OCI-LY3 (cell line): ENCODE measurements around the gene ARMC10.
"Not testable (repeated sequence)": the region's sequence is repeated elsewhere in the genome, so short reads cannot be mapped to it uniquely, and the experiment has no call there.

Experiments used
- H2AFZ ChIP-seq: fragments of 200-600, 300-600 bp; shearing (Covaris generic); 2 replicates; pipeline ENCODE4 v1.6.0; 2014; ENCODE audit warnings: antibody characterized with exemption, low read depth, low read length
- H3K27ac ChIP-seq: fragments of 200-600, 300-600 bp; sonication (generic); 2 replicates; pipeline ENCODE4 v1.5.1; 2014; ENCODE audit warnings: mild to moderate bottlenecking, low read length, moderate library complexity, mixed read lengths
- H3K27me3 ChIP-seq: fragments of 200-600, 300-600 bp; sonication (generic); 2 replicates; pipeline ENCODE4 v1.6.1; 2014; ENCODE audit warnings: low read depth, low read length, mixed read lengths
- H3K36me3 ChIP-seq: fragments of 200-600, 300-600 bp; sonication (generic); replicated peaks from 2 replicates; pipeline ENCODE3; 2014; ENCODE audit warnings: low read depth, low read length, mixed read lengths
- H3K4me1 ChIP-seq: fragments of 300-600, 200-600 bp; sonication (generic); 2 replicates; pipeline ENCODE4 v1.6.1; 2014; ENCODE audit warnings: low read length, mixed read lengths
- H3K4me2 ChIP-seq: fragments of 200-600, 300-600 bp; sonication (generic); 2 replicates; pipeline ENCODE4 v1.6.1; 2014; ENCODE audit warnings: low read length, mixed read lengths
- H3K4me3 ChIP-seq: fragments of 300-600, 200-600 bp; sonication (generic); 2 replicates; pipeline ENCODE4 v1.5.1; 2014; ENCODE audit warnings: antibody characterized with exemption, mild to moderate bottlenecking, low read length, moderate library complexity
- H3K79me2 ChIP-seq: fragments of 300-600, 200-600 bp; shearing (Covaris generic); 2 replicates; pipeline ENCODE4 v1.6.1; 2014; ENCODE audit warnings: mild to moderate bottlenecking, low read length, mixed read lengths
- H3K9ac ChIP-seq: fragments of 300-600, 200-600 bp; shearing (Covaris generic); 2 replicates; pipeline ENCODE4 v1.6.0; 2014; ENCODE audit warnings: mild to moderate bottlenecking, low read length, moderate library complexity
- H3K9me3 ChIP-seq: fragments of 200-600, 300-600 bp; shearing (Covaris generic); 2 replicates; pipeline ENCODE4 v1.6.1; 2014; ENCODE audit warnings: low read length, mixed read lengths; ENCODE audit not compliant: insufficient read depth
- H4K20me1 ChIP-seq: fragments of 200-600, 300-600 bp; sonication (generic); 2 replicates; pipeline ENCODE4 v1.6.1; 2016; ENCODE audit warnings: low read length, mixed read lengths; ENCODE audit not compliant: insufficient read depth
- CTCF ChIP-seq: fragments of 200-600, 300-600 bp; sonication (generic); IDR thresholded peaks from 2 replicates; pipeline ENCODE4 v1.5.1; 2014; ENCODE audit warnings: antibody characterized with exemption, low read length, low read depth
- EZH2phosphoT487 ChIP-seq: fragments of 200-600 bp; shearing (Covaris generic); IDR thresholded peaks from 2 replicates; pipeline ENCODE4 v1.6.1; 2018; ENCODE audit warnings: antibody characterized with exemption, mixed run types, low read depth

ARMC10 gene

GRCh38 chr7:103097041-103097440 is 22.1 kb downstream of the ARMC10 start:
- Histone ChIP-seq H3K4me2 (no peak overlapping the region), H4K20me1 (no peaks in the 10 kb centered on the region)

GRCh38 chr7:103100348-103100747 is 25.4 kb downstream of the ARMC10 start:
- Histone ChIP-seq H4K20me1 (no peaks in the 10 kb centered on the region), H3K4me2 (no peak overlapping the region), H2AFZ (no peak overlapping the region), H3K4me1 (no peaks in the 10 kb centered on the region), H3K4me3 (no peak overlapping the region), H3K79me2 (no peaks in the 10 kb centered on the region), H3K27ac (no peak overlapping the region), H3K9ac (no peak overlapping the region), H3K9me3 (no peaks in the 10 kb centered on the region), H3K27me3 (no peaks in the 10 kb centered on the region), H3K36me3 (peaks cover 43% of the 10 kb centered on the region)
- TF ChIP-seq CTCF (no peak), EZH2phosphoT487 (no peak)

More at GRCh38 chr7:103097041-103097440, 22.1 kb downstream of the ARMC10 start:
- Histone ChIP-seq H3K27me3 (no peaks in the 10 kb centered on the region), H3K9ac (no peak overlapping the region), H2AFZ (no peak overlapping the region), H3K36me3 (peaks cover 40% of the 10 kb centered on the region), H3K4me3 (no peak overlapping the region), H3K27ac (no peak overlapping the region), H3K4me1 (no peaks in the 10 kb centered on the region), H3K9me3 (no peaks in the 10 kb centered on the region), H3K79me2 (no peaks in the 10 kb centered on the region)
- no peak for TF ChIP-seq CTCF
- TF ChIP-seq EZH2phosphoT487, result no peak

GRCh38 chr7:103101543-103101942 is 26.6 kb downstream of the ARMC10 start:
- TF ChIP-seq EZH2phosphoT487 (no peak), CTCF (no peak)
- Histone ChIP-seq H2AFZ (no peak overlapping the region), H4K20me1 (no peaks in the 10 kb centered on the region), H3K36me3 (peaks cover 41% of the 10 kb centered on the region), H3K9me3 (no peaks in the 10 kb centered on the region), H3K27ac (no peak overlapping the region), H3K9ac (no peak overlapping the region), H3K4me1 (no peaks in the 10 kb centered on the region), H3K4me2 (no peak overlapping the region), H3K79me2 (no peaks in the 10 kb centered on the region), H3K27me3 (no peaks in the 10 kb centered on the region), H3K4me3 (no peak overlapping the region)

- Histone ChIP-seq H3K79me2 (no peaks in the 10 kb centered on the region), H3K4me3 (no peak overlapping the region), H3K27ac (no peak overlapping the region), H4K20me1 (no peaks in the 10 kb centered on the region), H3K4me1 (no peaks in the 10 kb centered on the region), H2AFZ (no peak overlapping the region), H3K27me3 (no peaks in the 10 kb centered on the region), H3K9me3 (no peaks in the 10 kb centered on the region), H3K36me3 (peaks cover 15% of the 10 kb centered on the region), H3K4me2 (no peak overlapping the region), H3K9ac (no peak overlapping the region)
- TF ChIP-seq EZH2phosphoT487 (no peak), CTCF (no peak)
These were observed 31.2 kb downstream of the ARMC10 start for GRCh38 chr7:103106005-103106702.

GRCh38 chr7:103106703-103107070 is 31.7 kb downstream of the ARMC10 start:
- H3K27me3 ChIP-seq, H3K4me3 ChIP-seq, H3K9me3 ChIP-seq, H2AFZ ChIP-seq, H3K4me2 ChIP-seq, H3K27ac ChIP-seq, H4K20me1 ChIP-seq, H3K9ac ChIP-seq, H3K4me1 ChIP-seq, H3K79me2 ChIP-seq: not testable (repeated sequence)
- peaks cover 12% of the 10 kb centered on the region for H3K36me3 ChIP-seq
